ENCODE measurements around the gene BACH2.
A peak's percentile ranks its signal among the peaks of the same experiment; 100 is the strongest.

The BACH2 gene

DNA sequence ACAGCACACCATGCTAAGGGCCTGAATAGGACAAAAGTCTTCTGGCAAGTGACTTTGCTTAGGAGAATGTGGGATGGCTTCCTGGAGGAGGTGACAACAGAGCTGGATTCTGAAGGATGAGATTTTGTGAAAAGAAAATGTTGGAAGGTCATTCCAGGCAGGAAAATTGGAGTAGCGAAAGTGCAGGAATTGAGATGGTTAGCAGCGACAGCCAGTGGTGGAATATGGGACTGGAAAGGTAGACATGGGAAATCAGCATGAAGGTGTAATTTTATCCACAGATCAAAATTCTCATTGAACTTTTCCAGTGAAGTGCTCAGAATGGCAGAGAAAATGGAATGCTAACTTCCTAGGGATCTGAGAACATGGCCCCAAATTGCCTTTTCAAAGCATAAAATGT, 5.7 kb upstream of the BACH2 start:
- TF ChIP-seq, protein P1, sequence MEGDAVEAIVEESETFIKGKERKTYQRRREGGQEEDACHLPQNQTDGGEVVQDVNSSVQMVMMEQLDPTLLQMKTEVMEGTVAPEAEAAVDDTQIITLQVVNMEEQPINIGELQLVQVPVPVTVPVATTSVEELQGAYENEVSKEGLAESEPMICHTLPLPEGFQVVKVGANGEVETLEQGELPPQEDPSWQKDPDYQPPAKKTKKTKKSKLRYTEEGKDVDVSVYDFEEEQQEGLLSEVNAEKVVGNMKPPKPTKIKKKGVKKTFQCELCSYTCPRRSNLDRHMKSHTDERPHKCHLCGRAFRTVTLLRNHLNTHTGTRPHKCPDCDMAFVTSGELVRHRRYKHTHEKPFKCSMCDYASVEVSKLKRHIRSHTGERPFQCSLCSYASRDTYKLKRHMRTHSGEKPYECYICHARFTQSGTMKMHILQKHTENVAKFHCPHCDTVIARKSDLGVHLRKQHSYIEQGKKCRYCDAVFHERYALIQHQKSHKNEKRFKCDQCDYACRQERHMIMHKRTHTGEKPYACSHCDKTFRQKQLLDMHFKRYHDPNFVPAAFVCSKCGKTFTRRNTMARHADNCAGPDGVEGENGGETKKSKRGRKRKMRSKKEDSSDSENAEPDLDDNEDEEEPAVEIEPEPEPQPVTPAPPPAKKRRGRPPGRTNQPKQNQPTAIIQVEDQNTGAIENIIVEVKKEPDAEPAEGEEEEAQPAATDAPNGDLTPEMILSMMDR (IDR thresholded peaks at IDR 0.05; ENCODE audit: low read depth, low read length): 0 out of 2 replicates have a peak, but pooled peaks have one; percentile 6
- H3K4me3 ChIP-seq (ENCODE audit: low read depth, low read length): no peak overlapping the region

DNA sequence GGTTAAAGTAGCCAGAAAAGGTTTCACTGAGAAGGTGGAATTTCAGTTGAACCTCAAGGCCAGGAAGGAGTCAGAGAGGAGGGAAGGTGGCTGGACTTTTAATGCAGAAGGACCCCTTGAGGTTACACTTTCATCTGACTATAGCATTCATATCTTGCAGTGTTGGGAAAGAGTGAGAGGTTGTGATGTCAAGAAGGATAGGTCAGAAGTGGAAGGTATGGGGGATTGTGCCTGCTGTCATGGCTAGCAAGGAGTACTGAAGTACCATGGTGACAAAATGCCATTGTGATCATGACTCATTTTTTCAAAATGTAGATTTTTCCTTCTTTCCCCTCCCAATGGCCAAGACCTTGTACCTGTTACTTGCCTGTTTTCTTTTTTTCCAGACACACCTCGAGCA, 5.2 kb upstream of the BACH2 start:
- TF ChIP-seq, protein P1 (IDR thresholded peaks at IDR 0.05; ENCODE audit: low read depth, low read length): no peak

DNA sequence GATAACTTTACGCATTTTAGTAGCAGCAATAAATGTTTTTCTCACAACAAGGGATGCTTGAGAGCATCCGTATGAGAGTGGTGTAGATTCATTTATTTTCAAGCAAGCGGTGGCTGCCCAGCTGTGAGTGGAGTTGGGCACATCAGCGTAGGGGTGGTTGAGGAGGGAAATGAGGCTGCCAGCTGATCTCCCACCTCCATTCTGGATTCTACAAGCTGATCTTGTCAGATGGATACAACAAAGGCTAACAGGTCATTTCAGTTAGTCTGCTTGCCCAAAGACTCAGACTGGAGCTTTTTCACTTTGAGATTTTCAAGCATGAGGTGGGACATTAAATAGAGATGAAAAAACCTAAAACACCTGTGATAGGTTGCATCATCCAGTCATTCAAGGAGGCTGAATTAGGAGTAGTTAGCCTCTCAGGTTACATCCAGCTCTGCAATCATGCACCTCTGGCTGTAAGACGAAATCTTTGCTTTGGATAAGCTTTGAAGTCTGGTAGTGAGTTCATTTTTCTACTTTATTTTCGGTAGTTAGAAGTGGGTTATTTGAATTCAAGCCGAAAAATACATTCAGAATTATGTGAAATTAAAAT, 1.9 kb upstream of the BACH2 start:
- TF ChIP-seq, protein P1 (IDR thresholded peaks at IDR 0.05; ENCODE audit: low read depth, low read length): no peak
- H3K4me3 ChIP-seq (ENCODE audit: low read depth, low read length): no peak overlapping the region

More for the DNA sequence above, 5.2 kb upstream of the BACH2 start:
- no peak overlapping the region for H3K4me3 ChIP-seq (ENCODE audit: low read depth, low read length)

DNA sequence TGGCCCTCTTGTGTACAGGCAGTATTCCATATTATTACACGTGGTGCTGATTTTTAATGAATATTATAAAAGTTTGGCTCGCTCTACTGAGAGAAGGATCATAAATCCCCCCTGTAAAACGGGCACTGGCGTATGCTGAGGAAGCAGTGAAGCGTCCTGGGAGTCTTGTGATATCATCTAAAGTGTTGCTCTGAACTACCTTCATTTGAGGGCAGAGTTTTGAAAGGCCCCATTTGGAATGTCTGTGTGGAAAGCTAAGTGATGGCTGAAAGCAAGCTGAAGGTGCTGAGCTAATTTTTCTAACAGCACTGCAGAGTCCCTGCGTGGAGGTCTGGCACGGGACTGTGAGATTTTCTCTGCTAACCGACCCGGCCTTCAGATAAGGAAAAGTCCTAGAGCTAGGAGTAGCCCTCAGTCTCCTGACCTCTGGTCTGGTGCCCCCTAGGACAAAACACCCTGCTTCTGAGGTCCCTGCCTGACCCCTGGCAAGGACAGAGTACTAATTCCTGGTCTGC, 1.3 kb upstream of the BACH2 start:
- no peak overlapping the region for H3K4me3 ChIP-seq (ENCODE audit: low read depth, low read length)
- TF ChIP-seq, protein P1 (IDR thresholded peaks at IDR 0.05; ENCODE audit: low read depth, low read length): no peak

DNA sequence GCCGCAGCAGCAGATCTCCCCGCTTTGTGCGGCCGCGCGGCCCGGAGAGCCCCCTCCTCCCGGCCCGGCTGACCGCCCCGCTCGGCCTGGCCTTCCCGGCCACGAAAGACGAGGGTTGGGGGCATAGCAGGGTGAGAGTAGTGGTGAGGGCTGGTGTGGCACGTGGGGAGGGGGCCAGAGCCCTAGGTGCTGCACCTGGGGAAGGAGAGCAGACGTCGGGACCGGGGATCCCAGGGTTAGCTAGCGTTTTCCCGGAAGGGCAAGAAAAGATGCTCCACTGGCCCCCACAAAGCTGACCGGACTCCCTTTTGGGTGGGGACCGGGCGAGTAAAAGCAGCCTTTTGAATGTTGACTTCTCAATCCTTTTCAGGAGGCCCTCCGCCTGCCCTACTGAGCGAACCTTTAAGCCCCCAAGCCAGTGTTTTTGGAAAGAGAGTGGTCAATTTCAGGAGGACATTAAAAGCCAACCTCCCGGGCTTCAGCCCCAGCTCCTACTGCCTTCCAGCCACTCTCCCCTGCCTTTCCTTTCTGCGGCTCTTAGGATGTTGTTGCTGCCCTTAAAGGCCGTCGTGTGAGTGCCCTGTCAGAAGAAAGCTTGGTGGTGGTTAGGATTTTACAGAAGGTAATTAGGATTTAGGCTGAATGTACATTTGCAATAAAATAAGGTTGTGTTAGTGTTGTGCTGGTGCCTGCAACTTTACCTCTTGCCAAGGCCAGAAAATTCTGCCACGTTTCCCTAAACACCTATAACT, 648 bp upstream of the BACH2 start:
- peak overlapping the region; percentile 37 for H3K4me3 ChIP-seq (ENCODE audit: low read depth, low read length)
- TF ChIP-seq, protein P1 (IDR thresholded peaks at IDR 0.05; ENCODE audit: low read depth, low read length): no peak

DNA sequence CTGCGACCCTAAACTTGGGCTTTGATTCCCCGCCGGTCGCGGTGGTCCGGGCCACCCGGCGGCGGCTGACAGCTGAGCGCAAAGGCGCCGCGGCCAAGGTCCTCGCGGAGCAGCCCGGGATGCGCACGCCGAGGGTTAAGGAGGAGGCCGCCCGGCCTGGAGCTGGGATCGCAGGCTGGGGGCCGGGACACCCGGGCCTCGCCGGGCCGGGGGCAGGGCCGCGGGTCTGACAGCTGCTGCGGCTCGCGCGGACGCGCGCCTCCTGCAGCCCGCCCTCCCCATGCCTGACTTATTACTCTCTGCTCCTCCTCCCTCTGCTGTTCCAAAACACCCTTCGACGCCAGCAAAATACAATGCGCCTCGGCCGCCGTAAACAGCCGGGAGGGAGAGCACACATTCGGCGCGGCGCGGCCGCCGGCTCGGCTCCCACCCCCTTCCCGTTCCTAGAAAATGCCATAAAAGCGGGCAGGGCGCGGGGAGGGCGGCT, 746 bp downstream of the BACH2 start:
- TF ChIP-seq, protein P1 (IDR thresholded peaks at IDR 0.05; ENCODE audit: low read depth, low read length): no peak
- H3K4me3 ChIP-seq (ENCODE audit: low read depth, low read length): peak overlapping the region; percentile 55
